H9 (cell line): ENCODE data around the gene ALG14. TPM values are rescaled to one million over a fixed set of nuclear protein-coding genes. Genes with fewer than 3 reads are reported as not detected.
A peak's percentile ranks its signal among the peaks of the same experiment; 100 is the strongest.

Source experiments
- DNase-seq: peaks from one replicate; pipeline ENCODE4 v3.0.0-alpha.2; 2017
- H2AFZ ChIP-seq: one replicate; pipeline ENCODE4 v1.6.1; 2013; ENCODE audit warnings: mild to moderate bottlenecking, low read length, control low read depth, moderate library complexity
- H2AK5ac ChIP-seq: 2 replicates; pipeline ENCODE4 v1.6.1; 2013; ENCODE audit warnings: low read length, control low read depth, mixed read lengths; ENCODE audit not compliant: insufficient read length
- H2BK120ac ChIP-seq: one replicate; pipeline ENCODE4 v1.6.1; 2013; ENCODE audit warnings: low read depth, mild to moderate bottlenecking, low read length, control low read depth, inconsistent platforms; ENCODE audit not compliant: poor library complexity, severe bottlenecking
- H2BK12ac ChIP-seq: 2 replicates; pipeline ENCODE4 v1.6.1; 2013; ENCODE audit warnings: low read length, control low read depth, mixed read lengths, low read depth; ENCODE audit not compliant: insufficient read length
- H2BK15ac ChIP-seq: 2 replicates; pipeline ENCODE4 v1.6.1; 2013; ENCODE audit warnings: low read depth, low read length, control low read depth
- H2BK20ac ChIP-seq: one replicate; pipeline ENCODE4 v1.6.1; 2013; ENCODE audit warnings: low read depth, mild to moderate bottlenecking, low read length, control low read depth, inconsistent platforms; ENCODE audit not compliant: poor library complexity, severe bottlenecking
- H2BK5ac ChIP-seq: 2 replicates; pipeline ENCODE4 v1.6.1; 2013; ENCODE audit warnings: low read length, control low read depth, mixed read lengths; ENCODE audit not compliant: insufficient read length
- H3K14ac ChIP-seq: 2 replicates; pipeline ENCODE4 v1.6.1; 2013; ENCODE audit warnings: low read length, control low read depth; ENCODE audit not compliant: insufficient read depth
- H3K18ac ChIP-seq: 2 replicates; pipeline ENCODE4 v1.6.1; 2013; ENCODE audit warnings: low read depth, mild to moderate bottlenecking, mixed read lengths, low read length, control low read depth; ENCODE audit not compliant: insufficient read length
- H3K23ac ChIP-seq: 2 replicates; pipeline ENCODE4 v1.6.1; 2013; ENCODE audit warnings: low read length, control low read depth, mixed read lengths, low read depth; ENCODE audit not compliant: insufficient read length
- H3K23me2 ChIP-seq: 2 replicates; pipeline ENCODE4 v1.6.1; 2013; ENCODE audit warnings: low read depth, mild to moderate bottlenecking, mixed read lengths, low read length, control low read depth; ENCODE audit not compliant: insufficient read length, poor library complexity, severe bottlenecking
- H3K27ac ChIP-seq: 2 replicates; pipeline ENCODE4 v1.5.1; 2013; ENCODE audit warnings: low read length, control low read depth, mixed read lengths, low read depth; ENCODE audit not compliant: insufficient read length
- H3K27me3 ChIP-seq: 2 replicates; pipeline ENCODE4 v1.6.1; 2013; ENCODE audit warnings: low read length, control low read depth, inconsistent platforms; ENCODE audit not compliant: insufficient read depth
- H3K4ac ChIP-seq: 2 replicates; pipeline ENCODE4 v1.6.1; 2013; ENCODE audit warnings: low read depth, mild to moderate bottlenecking, control low read depth, inconsistent platforms, low read length, moderate library complexity
- H3K4me1 ChIP-seq: 2 replicates; pipeline ENCODE4 v1.6.1; 2013; ENCODE audit warnings: low read length, control low read depth, inconsistent platforms; ENCODE audit not compliant: insufficient read depth
- H3K4me2 ChIP-seq: 2 replicates; pipeline ENCODE4 v1.6.1; 2013; ENCODE audit warnings: low read length, control low read depth, mixed read lengths; ENCODE audit not compliant: insufficient read length, insufficient read depth
- H3K56ac ChIP-seq: 2 replicates; pipeline ENCODE4 v1.6.1; 2013; ENCODE audit warnings: low read depth, mild to moderate bottlenecking, mixed read lengths, low read length, control low read depth; ENCODE audit not compliant: insufficient read length
- H3K79me1 ChIP-seq: 2 replicates; pipeline ENCODE4 v1.6.1; 2013; ENCODE audit warnings: low read depth, mild to moderate bottlenecking, moderate library complexity, low read length, control low read depth, inconsistent platforms; ENCODE audit not compliant: insufficient read depth, poor library complexity, severe bottlenecking
- H3K79me2 ChIP-seq: 2 replicates; pipeline ENCODE4 v1.6.1; 2013; ENCODE audit warnings: low read length, control low read depth, inconsistent platforms; ENCODE audit not compliant: insufficient read depth
- H3K9ac ChIP-seq: 2 replicates; pipeline ENCODE4 v1.6.1; 2013; ENCODE audit warnings: low read length, control low read depth, mixed read lengths; ENCODE audit not compliant: insufficient read length; ENCODE audit errors: extremely low read depth
- H3K9me3 ChIP-seq: one replicate; pipeline ENCODE4 v1.6.1; 2013; ENCODE audit warnings: low read depth, low read length, inconsistent platforms; ENCODE audit not compliant: control insufficient read depth
- H3T11ph ChIP-seq: one replicate; pipeline ENCODE4 v1.6.1; 2013; ENCODE audit warnings: mild to moderate bottlenecking, low read length, control low read depth, inconsistent platforms
- H4K20me1 ChIP-seq: one replicate; pipeline ENCODE4 v1.6.1; 2013; ENCODE audit not compliant: control insufficient read depth, insufficient read length, insufficient read depth
- H4K5ac ChIP-seq: 2 replicates; pipeline ENCODE4 v1.6.1; 2013; ENCODE audit warnings: low read depth, mild to moderate bottlenecking, mixed read lengths, low read length, control low read depth; ENCODE audit not compliant: insufficient read length
- H4K8ac ChIP-seq: replicated peaks from 2 replicates; pipeline ENCODE4 v1.6.1; 2013; ENCODE audit warnings: low read length, control low read depth, mixed read lengths, low read depth; ENCODE audit not compliant: insufficient read length
- H4K91ac ChIP-seq: 2 replicates; pipeline ENCODE4 v1.6.1; 2013; ENCODE audit warnings: low read depth, mild to moderate bottlenecking, moderate library complexity, mixed read lengths, low read length, control low read depth; ENCODE audit not compliant: insufficient read length
- H3K27ac Mint-ChIP-seq, 3 experiments: 2 replicates in 2 of 3; 3 replicates in 1 of 3; pipeline ENCODE4 v1.8.0; 2020 to 2021; ENCODE audit warnings: mixed read lengths in 3 of 3, mild to moderate bottlenecking in 1 of 3, moderate library complexity in 1 of 3
- H3K27me3 Mint-ChIP-seq: 2 replicates; pipeline ENCODE4 v1.8.0; 2021; ENCODE audit warnings: low read depth, mild to moderate bottlenecking, moderate library complexity, mixed read lengths
- H3K36me3 Mint-ChIP-seq, 3 experiments: 2 replicates in 2 of 3; 3 replicates in 1 of 3; pipeline ENCODE4 v1.8.0; 2020 to 2021; ENCODE audit warnings: low read depth in 3 of 3, mixed read lengths in 3 of 3; ENCODE audit not compliant: insufficient read depth in 1 of 3
- H3K4me1 Mint-ChIP-seq, 2 experiments: 2 replicates each; pipeline ENCODE4 v1.8.0; 2020; ENCODE audit warnings: mixed read lengths in 2 of 2
- H3K4me3 Mint-ChIP-seq, 2 experiments: 2 replicates in 1 of 2; 3 replicates in 1 of 2; pipeline ENCODE4 v1.8.0; 2020 to 2021; ENCODE audit warnings: mild to moderate bottlenecking in 2 of 2, mixed read lengths in 2 of 2, moderate library complexity in 1 of 2
- H3K9me3 Mint-ChIP-seq, 2 experiments: 2 replicates in 1 of 2; 3 replicates in 1 of 2; pipeline ENCODE4 v1.8.0; 2020; ENCODE audit warnings: mild to moderate bottlenecking in 2 of 2, mixed read lengths in 2 of 2, moderate library complexity in 1 of 2
- CTCF ChIP-seq: fragments of 200-600 bp; sonication (generic); conservative IDR thresholded peaks from 3 replicates; pipeline ENCODE4 v1.8.0; 2021; ENCODE audit warnings: antibody characterized with exemption, mild to moderate bottlenecking
- WGBS: extraction: QIAGEN DNeasy Blood & Tissue Kit; methylation state at CpG from one replicate; pipeline ENCODE4 v1.1.7; 2013; ENCODE audit warnings: missing lambda C conversion rate, low lambda C conversion rate, mixed read lengths; ENCODE audit not compliant: insufficient read length; ENCODE audit errors: extremely low coverage; 5-methylcytosine and 5-hydroxymethylcytosine counted together
- total RNA-seq: library from RNA; stranded (reverse); gene quantifications from 2 replicates; pipeline ENCODE4 v1.2.1, GENCODE V29; 2021

The ALG14 gene
- total RNA-seq, 1 experiment from 2014 or later, result 2.5 TPM

- Histone ChIP-seq H2BK15ac (no peak overlapping the region), H2BK120ac (no peak overlapping the region), H3K23me2 (peaks cover 4% of the 10 kb centered on the region), H3K79me1 (no peaks in the 10 kb centered on the region), H3T11ph (no peak overlapping the region), H3K9ac (no peak overlapping the region), H4K20me1 (no peaks in the 10 kb centered on the region), H2BK5ac (no peak overlapping the region), H3K79me2 (no peaks in the 10 kb centered on the region), H3K14ac (no peak overlapping the region), H4K8ac (no peak overlapping the region), H2BK20ac (no peak overlapping the region), H2BK12ac (no peak overlapping the region), H3K4ac (no peak overlapping the region), H3K9me3 (no peaks in the 10 kb centered on the region), H3K27ac (no peak overlapping the region), H2AK5ac (no peak overlapping the region), H4K5ac (no peak overlapping the region), H3K23ac (no peak overlapping the region), H3K18ac (no peak overlapping the region), H2AFZ (no peak overlapping the region), H3K56ac (no peak overlapping the region), H3K4me2 (no peak overlapping the region), H3K27me3 (no peaks in the 10 kb centered on the region), H3K4me1 (no peaks in the 10 kb centered on the region), H4K91ac (no peak overlapping the region)
- no CpG with 5 or more reads among the region's 2 CpGs for WGBS
- Mint-ChIP-seq H3K27me3 (no peaks in the 10 kb centered on the region; the same call in 1 of the 2 replicates), H3K4me3 (peak overlapping the region; percentile 98 to 99; a peak in 4 of 5 replicates), H3K36me3 (no peaks in the 10 kb centered on the region), H3K27ac (no peak overlapping the region), H3K4me1 (peaks cover 7 to 9% of the 10 kb centered on the region in 2 experiments; a peak in 3 of 4 replicates), H3K9me3 (no peaks in the 10 kb centered on the region)
- no peak for DNase-seq
- TF ChIP-seq CTCF, result no peak
Observed at GRCh38 chr1:95071539-95071938, 1.2 kb downstream of the ALG14 start.
